HepG2 (cell line): ENCODE data around the gene PCED1B. TPM values are rescaled to one million over a fixed set of nuclear protein-coding genes. Genes with fewer than 3 reads are reported as not detected.

Source experiments
- CREM ChIP-seq, 2 experiments: sonication (generic) in 1 of 2; formaldehyde crosslinking in 1 of 2; IDR thresholded peaks; 2 replicates each; pipeline versions ENCODE4 v1.4.0 to v1.6.1; 2016 to 2020; ENCODE audit warnings: antibody characterized with exemption in 1 of 2, mild to moderate bottlenecking in 1 of 2, missing genetic modification reagents in 1 of 2
- IRX3 ChIP-seq: sonication (generic); formaldehyde crosslinking; IDR thresholded peaks from 2 replicates; pipeline ENCODE4 v1.8.1; 2023; ENCODE audit warnings: mild to moderate bottlenecking, low read depth, missing genetic modification reagents, borderline replicate concordance
- MZF1 ChIP-seq: sonication (generic); formaldehyde crosslinking; IDR thresholded peaks from 2 replicates; pipeline ENCODE4 v1.8.1; 2023; ENCODE audit warnings: mild to moderate bottlenecking, missing genetic modification reagents, borderline replicate concordance
- NR2F1 ChIP-seq, 2 experiments: fragments of 450-650 bp in 1 of 2; formaldehyde crosslinking in 1 of 2; IDR thresholded peaks; 2 replicates each; pipeline versions ENCODE4 v1.5.0 to v1.6.1; 2016 to 2020; ENCODE audit warnings: mild to moderate bottlenecking in 1 of 2, missing compliant biosample characterization in 1 of 2, missing genetic modification reagents in 1 of 2, moderate library complexity in 1 of 2
- PCBP1 ChIP-seq: fragments of 200-400 bp; formaldehyde crosslinking; IDR thresholded peaks from 2 replicates; pipeline ENCODE4 v1.6.1; 2017; ENCODE audit warnings: mild to moderate bottlenecking, low read depth, low read length, borderline replicate concordance
- RORA ChIP-seq: sonication (generic); formaldehyde crosslinking; IDR thresholded peaks from 2 replicates; pipeline ENCODE4 v1.5.0; 2020; ENCODE audit warnings: mild to moderate bottlenecking, missing genetic modification reagents, moderate library complexity
- SAFB2 ChIP-seq: sonication (generic); formaldehyde crosslinking; IDR thresholded peaks from 2 replicates; pipeline ENCODE4 v1.5.1; 2020; ENCODE audit warnings: missing genetic modification reagents, low read depth, mild to moderate bottlenecking, borderline replicate concordance
- ZNF556 ChIP-seq: sonication (generic); formaldehyde crosslinking; IDR thresholded peaks from 2 replicates; pipeline ENCODE4 v1.4.0; 2020; ENCODE audit warnings: mild to moderate bottlenecking, missing genetic modification reagents, borderline replicate concordance
- ZNF768 ChIP-seq: sonication (generic); formaldehyde crosslinking; IDR thresholded peaks from 2 replicates; pipeline ENCODE4 v1.4.0; 2020; ENCODE audit warnings: missing genetic modification reagents
- polyA plus RNA-seq, 8 experiments: library from polyadenylated mRNA; depleted of rRNA in 3 of 8; stranded (reverse) in 7 of 8; unstranded in 1 of 8; fragments of >200 nt; fragmentation: Illumina TruSeq in 4 of 8; extraction: Trizol in 4 of 8; gene quantifications; 2 replicates each; pipeline versions ENCODE4 v1.2.1 to v1.2.3, GENCODE V29; 2011 to 2016; ENCODE audit warnings: low read depth in 4 of 8, missing spikeins in 1 of 8, mixed read lengths in 1 of 8; ENCODE audit not compliant: insufficient read depth in 1 of 8
- total RNA-seq, 5 experiments: library from RNA; depleted of rRNA; stranded (reverse); fragments of >200 nt; fragmentation: Illumina TruSeq; extraction: Trizol; gene quantifications; 2 replicates each; pipeline ENCODE4 v1.2.3, GENCODE V29; 2016; ENCODE audit warnings: low read depth in 1 of 5
- TF ChIP-seq, protein P1 (sequence below): sonication (generic); formaldehyde crosslinking; IDR thresholded peaks from 2 replicates; pipeline ENCODE4 v1.4.0; 2020; ENCODE audit warnings: missing genetic modification reagents
- TF ChIP-seq, protein P2 (sequence below): fragments of 450-650 bp; IDR thresholded peaks from 2 replicates; pipeline ENCODE4 v1.6.1; 2017
- TF ChIP-seq, protein P3 (sequence below): sonication (generic); formaldehyde crosslinking; IDR thresholded peaks from 2 replicates; pipeline ENCODE4 v1.5.0; 2020; ENCODE audit warnings: mild to moderate bottlenecking, low read depth, missing genetic modification reagents, borderline replicate concordance

The PCED1B gene
- total and polyA plus RNA-seq, 2 of the 13 experiments (the other 11 are each of a cell fraction or from before 2014, with no cell fraction given), result 0.11 to 0.37 TPM

DNA sequence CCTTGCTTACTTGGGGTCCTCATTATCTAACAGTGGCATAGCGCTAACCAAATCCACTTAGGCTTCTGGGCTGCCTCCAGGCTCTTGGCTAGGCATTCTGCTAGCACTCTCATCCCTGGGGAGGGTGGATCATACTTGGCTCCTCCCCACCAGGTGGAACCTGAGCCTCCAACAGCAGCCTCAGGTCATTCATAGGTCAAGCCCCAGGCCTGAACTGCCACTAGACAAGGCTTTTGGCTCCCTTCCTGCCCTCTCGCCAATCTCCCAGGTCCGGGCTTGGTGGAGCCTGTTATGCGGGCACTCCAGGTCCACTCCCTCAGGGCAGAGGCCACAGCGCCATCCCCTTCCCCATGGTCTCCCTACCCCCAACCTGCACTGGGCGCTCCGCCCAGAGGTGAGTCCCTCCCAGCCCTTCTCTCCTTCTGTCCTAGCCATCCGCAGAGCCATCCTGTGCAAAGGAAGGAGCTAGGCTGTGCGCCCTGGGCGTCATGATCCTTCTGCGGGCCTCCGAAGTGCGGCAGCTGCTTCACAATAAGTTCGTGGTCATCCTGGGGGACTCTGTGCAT, 155.2 kb downstream of the PCED1B start (continued):
- TF ChIP-seq, protein P1, sequence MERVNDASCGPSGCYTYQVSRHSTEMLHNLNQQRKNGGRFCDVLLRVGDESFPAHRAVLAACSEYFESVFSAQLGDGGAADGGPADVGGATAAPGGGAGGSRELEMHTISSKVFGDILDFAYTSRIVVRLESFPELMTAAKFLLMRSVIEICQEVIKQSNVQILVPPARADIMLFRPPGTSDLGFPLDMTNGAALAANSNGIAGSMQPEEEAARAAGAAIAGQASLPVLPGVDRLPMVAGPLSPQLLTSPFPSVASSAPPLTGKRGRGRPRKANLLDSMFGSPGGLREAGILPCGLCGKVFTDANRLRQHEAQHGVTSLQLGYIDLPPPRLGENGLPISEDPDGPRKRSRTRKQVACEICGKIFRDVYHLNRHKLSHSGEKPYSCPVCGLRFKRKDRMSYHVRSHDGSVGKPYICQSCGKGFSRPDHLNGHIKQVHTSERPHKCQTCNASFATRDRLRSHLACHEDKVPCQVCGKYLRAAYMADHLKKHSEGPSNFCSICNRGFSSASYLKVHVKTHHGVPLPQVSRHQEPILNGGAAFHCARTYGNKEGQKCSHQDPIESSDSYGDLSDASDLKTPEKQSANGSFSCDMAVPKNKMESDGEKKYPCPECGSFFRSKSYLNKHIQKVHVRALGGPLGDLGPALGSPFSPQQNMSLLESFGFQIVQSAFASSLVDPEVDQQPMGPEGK (CRISPR knock-in tag), result no peak
- TF ChIP-seq MZF1 (no peak), NR2F1 (CRISPR knock-in tag; IDR thresholded peaks at IDR 0.05) (no peak), SAFB2 (CRISPR knock-in tag) (no peak), IRX3 (CRISPR knock-in tag) (no peak), ZNF768 (no peak), CREM (IDR thresholded peaks at IDR 0.05) (no peak), CREM (CRISPR knock-in tag; IDR thresholded peaks at IDR 0.05) (no peak), ZNF556 (CRISPR knock-in tag) (no peak), RORA (CRISPR knock-in tag) (no peak), PCBP1 (no peak)
- TF ChIP-seq, protein P2, sequence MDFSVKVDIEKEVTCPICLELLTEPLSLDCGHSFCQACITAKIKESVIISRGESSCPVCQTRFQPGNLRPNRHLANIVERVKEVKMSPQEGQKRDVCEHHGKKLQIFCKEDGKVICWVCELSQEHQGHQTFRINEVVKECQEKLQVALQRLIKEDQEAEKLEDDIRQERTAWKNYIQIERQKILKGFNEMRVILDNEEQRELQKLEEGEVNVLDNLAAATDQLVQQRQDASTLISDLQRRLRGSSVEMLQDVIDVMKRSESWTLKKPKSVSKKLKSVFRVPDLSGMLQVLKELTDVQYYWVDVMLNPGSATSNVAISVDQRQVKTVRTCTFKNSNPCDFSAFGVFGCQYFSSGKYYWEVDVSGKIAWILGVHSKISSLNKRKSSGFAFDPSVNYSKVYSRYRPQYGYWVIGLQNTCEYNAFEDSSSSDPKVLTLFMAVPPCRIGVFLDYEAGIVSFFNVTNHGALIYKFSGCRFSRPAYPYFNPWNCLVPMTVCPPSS, result no peak
- TF ChIP-seq, protein P3, sequence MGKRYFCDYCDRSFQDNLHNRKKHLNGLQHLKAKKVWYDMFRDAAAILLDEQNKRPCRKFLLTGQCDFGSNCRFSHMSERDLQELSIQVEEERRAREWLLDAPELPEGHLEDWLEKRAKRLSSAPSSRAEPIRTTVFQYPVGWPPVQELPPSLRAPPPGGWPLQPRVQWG (CRISPR knock-in tag), result no peak
